NCI-H2107 (cell line): ENCODE data around the gene PTPRN2.

Experiments used
- DNase-seq: peaks from one replicate; lab custom pipeline; 2025; lab: John Stamatoyannopoulos, UW

PTPRN2 gene

GRCh38 chr7:158489462-158490155 is 98.0 kb downstream of the PTPRN2 start:
- DNase-seq, result no peak

- no peak for DNase-seq
Observed at GRCh38 chr7:158488181-158488971, 99.2 kb downstream of the PTPRN2 start.

- DNase-seq, result no peak
Observed at GRCh38 chr7:158487631-158488151, 99.9 kb downstream of the PTPRN2 start.

- DNase-seq, result no peak
Observed at GRCh38 chr7:158486919-158487318, 100.7 kb downstream of the PTPRN2 start.

GRCh38 chr7:158484801-158485531 is 102.7 kb downstream of the PTPRN2 start:
- DNase-seq, result no peak

GRCh38 chr7:158482480-158482879 is 105.1 kb downstream of the PTPRN2 start:
- no peak for DNase-seq

GRCh38 chr7:158479664-158480025 is 108.0 kb downstream of the PTPRN2 start:
- DNase-seq, result no peak

GRCh38 chr7:158479021-158479663 is 108.5 kb downstream of the PTPRN2 start:
- DNase-seq, result no peak

- no peak for DNase-seq
Observed at GRCh38 chr7:158477866-158478265, 109.8 kb downstream of the PTPRN2 start.

GRCh38 chr7:158476331-158476932 is 111.2 kb downstream of the PTPRN2 start:
- no peak for DNase-seq

GRCh38 chr7:158475679-158476052 is 112.0 kb downstream of the PTPRN2 start:
- no peak for DNase-seq

GRCh38 chr7:158475036-158475678 is 112.5 kb downstream of the PTPRN2 start:
- no peak for DNase-seq

GRCh38 chr7:158474488-158474887 is 113.1 kb downstream of the PTPRN2 start:
- no peak for DNase-seq

GRCh38 chr7:158473946-158474345 is 113.7 kb downstream of the PTPRN2 start:
- DNase-seq, result no peak

- DNase-seq, result no peak
Observed at GRCh38 chr7:158473221-158473620, 114.4 kb downstream of the PTPRN2 start.

- DNase-seq, result no peak
Observed at GRCh38 chr7:158472596-158472995, 115.0 kb downstream of the PTPRN2 start.

- no peak for DNase-seq
Observed at GRCh38 chr7:158471716-158472115, 115.9 kb downstream of the PTPRN2 start.

- DNase-seq, result no peak
Observed at GRCh38 chr7:158470336-158470735, 117.3 kb downstream of the PTPRN2 start.

GRCh38 chr7:158469396-158470051 is 118.1 kb downstream of the PTPRN2 start:
- no peak for DNase-seq

GRCh38 chr7:158468700-158469296 is 118.8 kb downstream of the PTPRN2 start:
- no peak for DNase-seq
